HepG2 (cell line): ENCODE data around the gene OR6T1. TPM values are rescaled to one million over a fixed set of nuclear protein-coding genes. Genes with fewer than 3 reads are reported as not detected.

ENCODE experiments used
- ATAC-seq: fragments of 200-7000 bp; cut with Tn5 transposase; 3 replicates; pipeline ENCODE4 v1.9.1; 2020; ENCODE audit warnings: mild to moderate bottlenecking, moderate library complexity
- BruUV-seq: library from RNA; stranded (reverse); fragments of 400-500 nt; replicated peaks from 2 replicates; lab custom pipeline; 2021; lab: Mats Ljungman, UMichigan
- CTCF ChIA-PET: fragments of 300-600 bp; formaldehyde crosslinking; extraction: SDS; loops from one replicate; lab custom pipeline; 2021; ENCODE audit warnings: low total read pairs, inconsistent platforms, low intra/inter-chr PET ratio; lab: Yijun Ruan, JAX
- POLR2A ChIA-PET: fragments of 350-600 bp; sonication (Branson Sonifier 250); formaldehyde crosslinking; loops from one replicate; lab custom pipeline; 2020; ENCODE audit warnings: antibody characterized with exemption, inconsistent platforms; lab: Yijun Ruan, JAX
- DNase-seq: peaks from one replicate; pipeline ENCODE4 v3.0.0-alpha.2; 2015; ENCODE audit warnings: low spot score
- FAIRE-seq: peaks from 3 replicates; lab custom pipeline; 2011; peaks lifted over from hg19 to GRCh38; lab: Jason Lieb, UNC
- H2AFZ ChIP-seq: one replicate; pipeline ENCODE4 v1.6.1; 2011; ENCODE audit warnings: low read length, inconsistent platforms
- H3K27ac ChIP-seq: fragments of 300-600 bp; 3 replicates; pipeline ENCODE4 v1.8.0; 2011; ENCODE audit warnings: mixed run types, mild to moderate bottlenecking, mixed read lengths, low read length, inconsistent platforms; ENCODE audit not compliant: insufficient read depth; ENCODE audit errors: extremely low read length
- H3K27me3 ChIP-seq, 2 experiments: fragments of 200-600 bp in 1 of 2; 2 replicates in 1 of 2; 3 replicates in 1 of 2; pipeline versions ENCODE4 v1.6.0 to v1.8.0; 2011; ENCODE audit warnings: low read length in 2 of 2, mild to moderate bottlenecking in 2 of 2, moderate library complexity in 2 of 2, inconsistent platforms in 1 of 2; ENCODE audit not compliant: insufficient read depth in 2 of 2, control insufficient read depth in 1 of 2
- H3K36me3 ChIP-seq, 2 experiments: fragments of 200-600 bp in 1 of 2; replicated peaks in 1 of 2; 2 replicates in 1 of 2; 3 replicates in 1 of 2; pipeline versions ENCODE4 v1.5.1 to v1.8.0; 2011; ENCODE audit warnings: low read length in 2 of 2, inconsistent platforms in 1 of 2; ENCODE audit not compliant: insufficient read depth in 2 of 2, control insufficient read depth in 1 of 2
- H3K4me1 ChIP-seq: 2 replicates; pipeline ENCODE4 v1.5.1; 2012; ENCODE audit warnings: low read length, inconsistent platforms; ENCODE audit not compliant: insufficient read depth
- H3K4me2 ChIP-seq: 2 replicates; pipeline ENCODE4 v1.6.0; 2011; ENCODE audit warnings: low read depth, low read length, inconsistent platforms
- H3K4me3 ChIP-seq, 3 experiments: fragments of 200-600 bp in 1 of 3; sonication (generic), shearing (Covaris generic) in 1 of 3; replicated peaks in 1 of 3; 2 replicates each; pipeline ENCODE4 v1.5.1; 2011 to 2016; ENCODE audit warnings: low read length in 3 of 3, inconsistent platforms in 2 of 3, low read depth in 2 of 3, mild to moderate bottlenecking in 2 of 3, control low read depth in 1 of 3, mixed read lengths in 1 of 3; ENCODE audit not compliant: insufficient read depth in 1 of 3
- H3K79me2 ChIP-seq: one replicate; pipeline ENCODE4 v1.6.1; 2011; ENCODE audit warnings: low read length, inconsistent platforms; ENCODE audit not compliant: insufficient read depth
- H3K9ac ChIP-seq: 2 replicates; pipeline ENCODE4 v1.6.0; 2011; ENCODE audit warnings: mild to moderate bottlenecking, low read depth, low read length, inconsistent platforms; ENCODE audit not compliant: insufficient read depth
- H3K9me3 ChIP-seq: 2 replicates; pipeline ENCODE4 v1.5.1; 2012; ENCODE audit warnings: mild to moderate bottlenecking, low read length
- H4K20me1 ChIP-seq: 2 replicates; pipeline ENCODE4 v1.6.0; 2011; ENCODE audit warnings: inconsistent platforms, mild to moderate bottlenecking, low read length, moderate library complexity; ENCODE audit not compliant: insufficient read depth
- ESRRA ChIP-seq: sonication (generic); formaldehyde crosslinking; IDR thresholded peaks from 2 replicates; pipeline ENCODE4 v1.5.1; 2020; ENCODE audit warnings: mild to moderate bottlenecking, low read depth, missing genetic modification reagents
- MAFF ChIP-seq: IDR thresholded peaks from 2 replicates; pipeline ENCODE4 v1.6.1; 2011; ENCODE audit warnings: low read depth, low read length, improper control_type of control experiment
- NKX3-1 ChIP-seq: sonication (generic); formaldehyde crosslinking; IDR thresholded peaks from 2 replicates; pipeline ENCODE4 v1.5.0; 2020; ENCODE audit warnings: missing genetic modification reagents
- POLR2AphosphoS2 ChIP-seq: IDR thresholded peaks from 2 replicates; pipeline ENCODE4 v1.6.1; 2011; ENCODE audit warnings: low read depth, low read length, improper control_type of control experiment
- SIX4 ChIP-seq: sonication (generic); formaldehyde crosslinking; IDR thresholded peaks from 2 replicates; pipeline ENCODE4 v1.4.0; 2020; ENCODE audit warnings: missing genetic modification reagents
- SRSF9 ChIP-seq: fragments of 200-400 bp; formaldehyde crosslinking; IDR thresholded peaks from 2 replicates; pipeline ENCODE4 v1.6.1; 2018; ENCODE audit warnings: borderline replicate concordance, mild to moderate bottlenecking, low read depth, low read length; ENCODE audit not compliant: insufficient read depth, poor library complexity, severe bottlenecking
- TMF1 ChIP-seq: sonication (generic); formaldehyde crosslinking; IDR thresholded peaks from 2 replicates; pipeline ENCODE4 v1.8.1; 2022; ENCODE audit warnings: low read depth, missing genetic modification reagents
- ZNF556 ChIP-seq: sonication (generic); formaldehyde crosslinking; IDR thresholded peaks from 2 replicates; pipeline ENCODE4 v1.4.0; 2020; ENCODE audit warnings: mild to moderate bottlenecking, missing genetic modification reagents, borderline replicate concordance
- WGBS: methylation state at CpG from one replicate; pipeline ENCODE4 v1.1.6; 2017; ENCODE audit warnings: low lambda C conversion rate; 5-methylcytosine and 5-hydroxymethylcytosine counted together
- in situ Hi-C: cut with HindIII; loops from 2 replicates; pipeline ENCODE4 v1.10.0; 2017; ENCODE audit warnings: low pct_unique_long_range_greater_than_20kb; ENCODE audit not compliant: extremely low pct_ligation_motif_present
- intact Hi-C: fragments of 100-400 bp; cut with micrococcal nuclease; formaldehyde crosslinking; loops from one replicate; pipeline ENCODE4 v1.10.0; 2022; ENCODE audit not compliant: unreplicated experiment
- polyA plus RNA-seq, 8 experiments: library from polyadenylated mRNA; depleted of rRNA in 3 of 8; stranded (reverse) in 7 of 8; unstranded in 1 of 8; fragments of >200 nt; fragmentation: Illumina TruSeq in 4 of 8; extraction: Trizol in 4 of 8; gene quantifications; 2 replicates each; pipeline versions ENCODE4 v1.2.1 to v1.2.3, GENCODE V29; 2011 to 2016; ENCODE audit warnings: low read depth in 4 of 8, missing spikeins in 1 of 8, mixed read lengths in 1 of 8; ENCODE audit not compliant: insufficient read depth in 1 of 8
- total RNA-seq, 5 experiments: library from RNA; depleted of rRNA; stranded (reverse); fragments of >200 nt; fragmentation: Illumina TruSeq; extraction: Trizol; gene quantifications; 2 replicates each; pipeline ENCODE4 v1.2.3, GENCODE V29; 2016; ENCODE audit warnings: low read depth in 1 of 5
- TF ChIP-seq, protein P1 (sequence below): sonication (generic); formaldehyde crosslinking; IDR thresholded peaks from 2 replicates; pipeline ENCODE4 v1.8.1; 2023; ENCODE audit warnings: missing genetic modification reagents, inconsistent platforms, borderline replicate concordance
- TF ChIP-seq, protein P2 (sequence below): sonication (generic); formaldehyde crosslinking; IDR thresholded peaks from 2 replicates; pipeline ENCODE4 v1.4.0; 2020; ENCODE audit warnings: missing genetic modification reagents
- TF ChIP-seq, protein P3 (sequence below): sonication (generic); formaldehyde crosslinking; conservative IDR thresholded peaks from 2 replicates; pipeline ENCODE4 v1.8.0; 2022; ENCODE audit warnings: missing genetic modification reagents
- TF ChIP-seq, protein P4 (sequence below): sonication (generic); formaldehyde crosslinking; IDR thresholded peaks from 2 replicates; pipeline ENCODE4 v1.5.0; 2020; ENCODE audit warnings: missing genetic modification reagents
- TF ChIP-seq, protein P5 (sequence below): sonication (generic); formaldehyde crosslinking; IDR thresholded peaks from 2 replicates; pipeline ENCODE4 v1.4.0; 2020; ENCODE audit warnings: missing genetic modification reagents, mild to moderate bottlenecking, borderline replicate concordance

Gene OR6T1
- total and polyA plus RNA-seq, 2 of the 13 experiments (the other 11 are each of a cell fraction or from before 2014, with no cell fraction given), result not detected

DNA sequence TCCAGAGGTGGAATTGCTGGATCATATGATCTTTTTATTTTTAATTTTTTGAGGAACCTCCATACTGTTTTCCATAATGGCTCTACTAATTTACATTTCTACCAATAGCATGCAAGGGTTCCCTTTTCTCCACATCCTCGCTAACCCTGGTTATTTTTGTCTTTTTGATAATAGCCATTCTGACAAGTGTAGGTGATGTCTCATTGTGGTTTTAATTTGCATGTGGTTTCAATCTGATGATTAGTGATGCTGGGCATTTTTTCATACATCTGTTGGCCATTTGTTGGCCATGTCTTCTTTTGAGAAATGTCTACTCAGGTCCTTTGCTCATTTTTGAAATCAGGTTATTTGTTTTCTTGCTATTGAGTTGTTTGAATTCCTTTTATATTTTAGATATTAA, 19.6 kb downstream of the OR6T1 start (continued):
- TF ChIP-seq SRSF9 (no peak), POLR2AphosphoS2 (no peak), ESRRA (no peak), MAFF (no peak), TMF1 (CRISPR knock-in tag) (no peak)
- TF ChIP-seq, protein P1, sequence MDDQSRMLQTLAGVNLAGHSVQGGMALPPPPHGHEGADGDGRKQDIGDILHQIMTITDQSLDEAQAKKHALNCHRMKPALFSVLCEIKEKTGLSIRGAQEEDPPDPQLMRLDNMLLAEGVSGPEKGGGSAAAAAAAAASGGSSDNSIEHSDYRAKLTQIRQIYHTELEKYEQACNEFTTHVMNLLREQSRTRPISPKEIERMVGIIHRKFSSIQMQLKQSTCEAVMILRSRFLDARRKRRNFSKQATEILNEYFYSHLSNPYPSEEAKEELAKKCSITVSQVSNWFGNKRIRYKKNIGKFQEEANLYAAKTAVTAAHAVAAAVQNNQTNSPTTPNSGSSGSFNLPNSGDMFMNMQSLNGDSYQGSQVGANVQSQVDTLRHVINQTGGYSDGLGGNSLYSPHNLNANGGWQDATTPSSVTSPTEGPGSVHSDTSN (CRISPR knock-in tag), result no peak
- TF ChIP-seq, protein P2, sequence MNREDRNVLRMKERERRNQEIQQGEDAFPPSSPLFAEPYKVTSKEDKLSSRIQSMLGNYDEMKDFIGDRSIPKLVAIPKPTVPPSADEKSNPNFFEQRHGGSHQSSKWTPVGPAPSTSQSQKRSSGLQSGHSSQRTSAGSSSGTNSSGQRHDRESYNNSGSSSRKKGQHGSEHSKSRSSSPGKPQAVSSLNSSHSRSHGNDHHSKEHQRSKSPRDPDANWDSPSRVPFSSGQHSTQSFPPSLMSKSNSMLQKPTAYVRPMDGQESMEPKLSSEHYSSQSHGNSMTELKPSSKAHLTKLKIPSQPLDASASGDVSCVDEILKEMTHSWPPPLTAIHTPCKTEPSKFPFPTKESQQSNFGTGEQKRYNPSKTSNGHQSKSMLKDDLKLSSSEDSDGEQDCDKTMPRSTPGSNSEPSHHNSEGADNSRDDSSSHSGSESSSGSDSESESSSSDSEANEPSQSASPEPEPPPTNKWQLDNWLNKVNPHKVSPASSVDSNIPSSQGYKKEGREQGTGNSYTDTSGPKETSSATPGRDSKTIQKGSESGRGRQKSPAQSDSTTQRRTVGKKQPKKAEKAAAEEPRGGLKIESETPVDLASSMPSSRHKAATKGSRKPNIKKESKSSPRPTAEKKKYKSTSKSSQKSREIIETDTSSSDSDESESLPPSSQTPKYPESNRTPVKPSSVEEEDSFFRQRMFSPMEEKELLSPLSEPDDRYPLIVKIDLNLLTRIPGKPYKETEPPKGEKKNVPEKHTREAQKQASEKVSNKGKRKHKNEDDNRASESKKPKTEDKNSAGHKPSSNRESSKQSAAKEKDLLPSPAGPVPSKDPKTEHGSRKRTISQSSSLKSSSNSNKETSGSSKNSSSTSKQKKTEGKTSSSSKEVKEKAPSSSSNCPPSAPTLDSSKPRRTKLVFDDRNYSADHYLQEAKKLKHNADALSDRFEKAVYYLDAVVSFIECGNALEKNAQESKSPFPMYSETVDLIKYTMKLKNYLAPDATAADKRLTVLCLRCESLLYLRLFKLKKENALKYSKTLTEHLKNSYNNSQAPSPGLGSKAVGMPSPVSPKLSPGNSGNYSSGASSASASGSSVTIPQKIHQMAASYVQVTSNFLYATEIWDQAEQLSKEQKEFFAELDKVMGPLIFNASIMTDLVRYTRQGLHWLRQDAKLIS (CRISPR knock-in tag), result no peak

DNA sequence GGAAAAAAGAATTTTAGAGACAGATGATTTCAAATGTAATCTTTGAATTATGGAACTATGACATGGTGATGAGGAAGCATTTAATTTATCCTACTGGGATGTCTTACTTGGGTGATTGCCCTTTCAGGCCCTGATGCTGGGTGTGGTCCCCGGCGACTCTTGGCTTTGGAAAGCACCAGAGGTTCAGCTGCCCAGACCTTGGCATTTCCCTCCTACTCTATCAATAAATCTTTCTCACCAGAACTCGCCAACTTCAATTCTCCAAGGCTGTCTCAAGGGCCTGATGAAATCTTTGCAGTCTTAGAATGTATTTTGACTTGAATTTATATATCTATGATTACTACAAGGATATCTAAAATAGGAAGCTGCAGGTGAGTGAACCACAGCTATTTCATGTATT, 22.7 kb downstream of the OR6T1 start:
- ChIA-PET CTCF (no interaction called here), POLR2A (no interaction called here)
- H3K27ac ChIP-seq, result no peak overlapping the region
- H3K9me3 ChIP-seq, result no peaks in the 10 kb centered on the region
- H2AFZ ChIP-seq, result no peak overlapping the region
- in situ Hi-C loops, result no loop called here
- H3K36me3 ChIP-seq, result no peaks in the 10 kb centered on the region
- no peak for FAIRE-seq
- no peak for DNase-seq
- BruUV-seq, result no TSS peak
- no peaks in the 10 kb centered on the region for H3K27me3 ChIP-seq
- H3K4me2 ChIP-seq, result no peak overlapping the region
- no peaks in the 10 kb centered on the region for H3K79me2 ChIP-seq
- no peaks in the 10 kb centered on the region for H4K20me1 ChIP-seq
- ATAC-seq, result no peak
- no peak overlapping the region for H3K9ac ChIP-seq
- no peaks in the 10 kb centered on the region for H3K4me1 ChIP-seq
- no peak overlapping the region for H3K4me3 ChIP-seq
- intact Hi-C loops, result no loop called here
- WGBS, result 0% methylated on average over 1 of the region's 3 CpGs
- TF ChIP-seq ZNF556 (CRISPR knock-in tag) (no peak), NKX3-1 (CRISPR knock-in tag) (no peak), SIX4 (CRISPR knock-in tag) (no peak)
- TF ChIP-seq, protein P3, sequence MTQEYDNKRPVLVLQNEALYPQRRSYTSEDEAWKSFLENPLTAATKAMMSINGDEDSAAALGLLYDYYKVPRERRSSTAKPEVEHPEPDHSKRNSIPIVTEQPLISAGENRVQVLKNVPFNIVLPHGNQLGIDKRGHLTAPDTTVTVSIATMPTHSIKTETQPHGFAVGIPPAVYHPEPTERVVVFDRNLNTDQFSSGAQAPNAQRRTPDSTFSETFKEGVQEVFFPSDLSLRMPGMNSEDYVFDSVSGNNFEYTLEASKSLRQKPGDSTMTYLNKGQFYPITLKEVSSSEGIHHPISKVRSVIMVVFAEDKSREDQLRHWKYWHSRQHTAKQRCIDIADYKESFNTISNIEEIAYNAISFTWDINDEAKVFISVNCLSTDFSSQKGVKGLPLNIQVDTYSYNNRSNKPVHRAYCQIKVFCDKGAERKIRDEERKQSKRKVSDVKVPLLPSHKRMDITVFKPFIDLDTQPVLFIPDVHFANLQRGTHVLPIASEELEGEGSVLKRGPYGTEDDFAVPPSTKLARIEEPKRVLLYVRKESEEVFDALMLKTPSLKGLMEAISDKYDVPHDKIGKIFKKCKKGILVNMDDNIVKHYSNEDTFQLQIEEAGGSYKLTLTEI (CRISPR knock-in tag), result no peak
- TF ChIP-seq, protein P4, sequence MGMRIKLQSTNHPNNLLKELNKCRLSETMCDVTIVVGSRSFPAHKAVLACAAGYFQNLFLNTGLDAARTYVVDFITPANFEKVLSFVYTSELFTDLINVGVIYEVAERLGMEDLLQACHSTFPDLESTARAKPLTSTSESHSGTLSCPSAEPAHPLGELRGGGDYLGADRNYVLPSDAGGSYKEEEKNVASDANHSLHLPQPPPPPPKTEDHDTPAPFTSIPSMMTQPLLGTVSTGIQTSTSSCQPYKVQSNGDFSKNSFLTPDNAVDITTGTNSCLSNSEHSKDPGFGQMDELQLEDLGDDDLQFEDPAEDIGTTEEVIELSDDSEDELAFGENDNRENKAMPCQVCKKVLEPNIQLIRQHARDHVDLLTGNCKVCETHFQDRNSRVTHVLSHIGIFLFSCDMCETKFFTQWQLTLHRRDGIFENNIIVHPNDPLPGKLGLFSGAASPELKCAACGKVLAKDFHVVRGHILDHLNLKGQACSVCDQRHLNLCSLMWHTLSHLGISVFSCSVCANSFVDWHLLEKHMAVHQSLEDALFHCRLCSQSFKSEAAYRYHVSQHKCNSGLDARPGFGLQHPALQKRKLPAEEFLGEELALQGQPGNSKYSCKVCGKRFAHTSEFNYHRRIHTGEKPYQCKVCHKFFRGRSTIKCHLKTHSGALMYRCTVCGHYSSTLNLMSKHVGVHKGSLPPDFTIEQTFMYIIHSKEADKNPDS, result no peak
- TF ChIP-seq, protein P5, sequence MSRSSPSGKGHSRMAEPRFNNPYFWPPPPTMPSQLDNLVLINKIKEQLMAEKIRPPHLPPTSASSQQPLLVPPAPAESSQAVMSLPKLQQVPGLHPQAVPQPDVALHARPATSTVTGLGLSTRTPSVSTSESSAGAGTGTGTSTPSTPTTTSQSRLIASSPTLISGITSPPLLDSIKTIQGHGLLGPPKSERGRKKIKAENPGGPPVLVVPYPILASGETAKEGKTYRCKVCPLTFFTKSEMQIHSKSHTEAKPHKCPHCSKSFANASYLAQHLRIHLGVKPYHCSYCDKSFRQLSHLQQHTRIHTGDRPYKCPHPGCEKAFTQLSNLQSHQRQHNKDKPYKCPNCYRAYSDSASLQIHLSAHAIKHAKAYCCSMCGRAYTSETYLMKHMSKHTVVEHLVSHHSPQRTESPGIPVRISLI (CRISPR knock-in tag), result no peak
